Adrenal gland (tissue), 5 donors: ENCODE data around the gene HPN.

Source experiments
- CTCF ChIP-seq, 6 experiments: fragments of 450-650 bp in 4 of 6; fragments of 200-600 bp in 2 of 6; sonication (generic) in 1 of 6; IDR thresholded peaks; 1 replicate in 5 of 6; 2 replicates in 1 of 6; pipeline versions ENCODE4 v1.5.1 to v1.8.0; 2016 to 2021; ENCODE audit warnings: antibody characterized with exemption in 6 of 6, mild to moderate bottlenecking in 2 of 6, moderate library complexity in 1 of 6
- POLR2A ChIP-seq, 2 donors: fragments of 450-650 bp; IDR thresholded peaks; one replicate each; pipeline ENCODE4 v1.6.1; 2017; ENCODE audit warnings: antibody characterized with exemption in 2 of 2, mild to moderate bottlenecking in 2 of 2, moderate library complexity in 1 of 2
- donor health status: DM: no; HTN: no; CAD: no.

- TF ChIP-seq POLR2A (IDR thresholded peaks at IDR 0.05) (no peak), CTCF (IDR thresholded peaks at IDR 0.05) (no peak)
Measured at GRCh38 chr19:35052599-35053190, 11.2 kb downstream of the HPN start.
